ENCODE results near the gene DNM2.
A peak's percentile ranks its signal among the peaks of the same experiment; 100 is the strongest.
"Not testable (repeated sequence)": the region's sequence is repeated elsewhere in the genome, so short reads cannot be mapped to it uniquely, and the experiment has no call there.

Gene DNM2

DNA sequence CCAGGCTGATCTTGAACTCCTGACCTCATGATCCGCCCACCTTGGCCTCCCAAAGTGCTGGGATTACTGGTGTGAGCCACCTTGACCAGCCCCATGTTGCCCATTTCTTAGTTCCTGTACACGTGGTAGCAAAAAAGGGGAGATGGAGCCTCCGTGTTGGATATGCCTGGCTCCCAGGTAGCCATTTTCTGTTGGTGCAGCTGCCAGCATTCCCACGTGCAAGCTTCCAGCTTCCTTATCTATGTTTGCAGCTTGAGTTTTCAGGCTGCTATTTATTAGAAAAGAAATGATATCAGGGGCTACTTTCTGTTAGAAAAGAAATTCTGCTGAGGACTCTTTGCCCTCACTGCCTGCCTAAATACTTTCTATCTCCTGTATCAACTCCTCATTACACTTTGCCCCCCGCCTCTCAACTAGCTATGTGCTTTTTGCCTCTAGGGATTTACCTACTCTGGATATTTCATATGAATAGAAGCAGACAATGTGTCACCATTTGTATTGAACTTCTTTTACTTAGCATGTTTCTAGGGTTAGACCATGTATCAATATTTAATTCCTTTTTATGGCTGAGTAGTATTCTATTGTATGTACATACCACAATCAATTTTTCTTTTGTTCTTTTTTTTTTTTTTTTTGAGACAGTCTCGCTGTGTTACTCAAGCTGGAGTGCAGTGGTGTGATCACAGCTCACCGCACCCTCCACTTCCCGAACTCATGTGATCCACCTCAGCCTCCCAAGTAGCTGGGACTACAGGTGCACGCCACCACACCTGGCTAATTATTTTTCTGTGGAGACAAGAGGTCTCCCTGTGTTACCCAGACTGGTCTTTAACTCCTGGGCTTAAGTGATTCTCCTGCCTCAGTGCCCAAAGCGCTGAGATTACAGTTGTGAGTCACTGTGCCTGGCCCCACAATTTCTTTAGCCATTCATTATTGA lies 121.5 kb downstream of the DNM2 start:
- no peak for DNase-seq

DNA sequence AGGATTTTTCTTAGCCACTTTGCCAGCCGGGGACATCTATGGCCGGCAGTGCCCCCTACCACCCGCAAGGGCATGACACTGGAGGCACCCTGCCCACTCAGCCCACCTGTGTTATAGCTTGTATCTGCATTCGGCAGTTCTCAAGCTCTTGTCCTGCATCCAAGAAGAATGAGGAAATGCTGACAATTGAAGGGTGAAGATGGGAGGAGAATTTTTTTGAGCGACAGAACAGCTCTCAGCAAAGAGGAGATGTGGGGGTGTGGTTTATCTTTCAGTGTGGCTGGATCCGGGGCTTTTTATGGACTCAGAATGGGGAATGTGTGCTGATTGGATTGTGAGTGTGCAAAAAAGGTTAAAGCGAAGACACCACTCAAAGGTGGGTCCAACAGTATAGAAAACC lies 124.9 kb downstream of the DNM2 start:
- no peak for DNase-seq

DNA sequence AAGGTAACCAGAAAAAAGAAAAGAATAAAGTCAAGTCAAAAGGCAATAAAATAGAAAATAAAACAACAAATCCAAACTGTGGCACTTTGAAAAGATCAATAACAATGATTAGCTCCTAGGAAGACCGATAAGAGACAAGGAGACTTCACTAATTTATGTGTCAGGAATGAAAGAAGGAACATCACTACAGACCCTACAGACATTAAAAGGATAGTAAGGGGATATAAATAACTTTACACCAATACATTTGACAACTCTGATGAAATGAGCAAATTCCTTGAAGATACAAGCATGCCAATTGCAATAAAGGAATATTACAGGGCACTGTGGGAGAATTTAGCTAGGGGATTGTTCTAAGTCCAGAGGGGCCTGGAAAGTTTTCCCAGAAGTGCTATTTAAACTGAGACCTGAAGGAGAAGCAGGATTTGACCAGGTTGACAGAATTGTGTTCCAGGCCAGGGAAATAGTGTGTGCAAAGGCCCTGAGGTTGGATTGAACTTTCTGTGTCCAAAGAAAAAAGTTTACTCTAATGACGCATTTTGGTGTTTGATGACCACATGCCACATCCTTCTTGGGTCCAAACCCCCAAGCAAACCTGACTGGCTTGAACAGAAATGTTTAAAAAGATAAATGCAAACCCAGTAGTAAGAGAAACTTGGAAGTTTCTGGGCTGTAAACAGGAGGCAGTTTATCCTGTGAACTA lies 128.8 kb downstream of the DNM2 start:
- DNase-seq, result no peak

DNA sequence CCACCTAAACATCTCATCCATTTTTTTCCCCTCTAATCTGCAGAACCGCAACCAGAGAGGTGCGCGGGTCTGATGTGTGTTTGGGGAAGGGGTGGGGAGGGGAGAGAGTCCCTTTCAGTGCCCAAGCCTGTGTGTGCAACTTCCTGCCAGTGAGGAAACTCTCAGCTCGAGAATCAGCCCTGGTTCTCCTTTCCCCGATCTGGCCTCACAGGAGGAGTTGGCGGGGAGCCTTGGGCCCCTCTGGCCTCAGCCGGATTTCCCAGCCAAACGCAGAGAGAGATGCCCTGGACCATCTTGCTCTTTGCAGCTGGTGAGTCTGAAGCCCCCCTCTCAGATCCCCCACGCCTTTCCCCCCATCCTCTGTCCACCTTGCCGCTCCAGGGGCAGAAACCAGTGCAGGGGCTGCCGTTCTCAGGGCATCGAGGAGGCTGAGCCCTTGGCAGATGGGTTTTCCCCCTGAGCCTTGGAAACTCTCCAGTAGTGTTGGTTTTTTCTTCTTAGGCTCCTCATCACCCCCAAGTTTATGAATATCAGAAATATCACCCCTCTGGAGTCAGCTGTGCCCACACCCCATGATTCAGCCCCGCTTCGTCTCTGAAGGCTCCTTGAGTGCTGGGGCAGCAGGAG lies 130.5 kb downstream of the DNM2 start, which contains the start of gene C19orf38:
C19orf38 (plus strand) TSS at position 186 of the 627 bp plus-strand sequence; CDS start at position 280, 94 bp downstream.
- no peak for DNase-seq

DNA sequence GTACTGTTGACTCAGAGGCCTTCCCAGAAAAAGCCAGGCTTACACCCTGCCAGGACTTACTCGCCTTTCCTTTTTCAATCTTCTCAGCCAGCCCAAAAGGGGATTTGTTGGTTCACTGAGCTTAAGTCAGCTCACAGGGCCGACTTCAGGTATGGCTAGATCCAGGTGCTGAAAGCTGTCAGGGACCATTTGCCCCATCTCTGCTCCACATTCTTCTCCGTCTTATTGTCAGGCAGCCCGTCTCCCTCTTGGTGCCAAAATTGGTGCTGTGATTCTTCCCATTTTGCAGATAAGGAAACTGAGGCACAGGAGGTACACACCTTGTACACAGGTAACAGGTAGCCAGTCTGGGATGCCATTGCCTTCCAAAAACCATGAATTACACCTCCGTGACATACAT lies 132.8 kb downstream of the DNM2 start:
- no peak for DNase-seq

DNA sequence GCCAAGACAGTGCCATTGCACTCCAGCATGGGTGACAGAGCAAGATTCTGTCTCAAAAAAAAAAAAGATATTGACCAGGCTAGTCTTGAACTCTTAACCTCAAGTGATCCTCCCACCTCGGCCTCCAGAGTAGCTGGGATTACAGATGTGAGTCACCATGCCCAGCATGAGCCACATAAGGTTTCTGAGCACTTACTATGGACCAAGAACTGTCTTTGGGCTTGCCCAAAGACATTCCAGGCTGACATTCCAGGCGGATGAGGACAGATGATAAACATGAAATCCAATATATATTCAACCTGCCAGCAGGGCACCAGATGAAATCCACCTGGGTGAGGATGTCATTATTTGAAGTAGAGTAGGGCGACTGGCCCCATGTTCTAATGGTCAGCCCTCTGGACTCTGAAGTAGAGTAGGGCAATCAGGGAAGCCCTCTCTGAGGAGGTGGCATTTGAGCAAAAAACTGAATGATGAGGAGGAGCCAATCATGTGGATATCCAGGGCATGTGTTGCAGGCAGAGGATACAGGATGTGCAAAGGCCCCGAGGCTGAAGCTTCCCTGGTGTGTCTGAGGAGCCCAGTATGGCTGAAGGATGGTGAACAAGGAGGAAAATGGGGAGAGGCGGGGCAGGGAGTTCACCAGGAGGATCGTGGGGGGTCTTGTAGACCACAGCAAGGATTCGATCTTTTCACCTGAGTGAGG lies 134.4 kb downstream of the DNM2 start:
- DNase-seq, result no peak

DNA sequence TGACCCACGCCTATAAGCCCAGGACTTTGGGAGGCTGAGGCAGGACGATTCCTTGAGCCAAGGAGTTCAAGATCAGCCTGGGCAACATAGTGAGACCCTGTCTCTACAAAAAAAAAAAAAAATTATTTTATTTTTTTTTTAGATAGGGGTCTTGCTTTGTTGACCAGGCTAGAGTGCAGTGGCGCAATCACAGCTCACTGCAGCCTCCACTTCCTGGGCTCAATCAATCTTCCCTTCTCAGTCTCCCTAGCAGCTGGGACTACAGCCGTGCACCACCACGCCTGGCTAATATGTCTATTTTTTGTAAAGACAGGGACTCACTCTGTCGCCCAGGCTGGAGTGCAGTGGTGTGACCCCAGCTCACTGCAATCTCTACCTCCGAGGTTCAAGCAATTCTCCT lies 135.1 kb downstream of the DNM2 start:
- DNase-seq, result no peak

DNA sequence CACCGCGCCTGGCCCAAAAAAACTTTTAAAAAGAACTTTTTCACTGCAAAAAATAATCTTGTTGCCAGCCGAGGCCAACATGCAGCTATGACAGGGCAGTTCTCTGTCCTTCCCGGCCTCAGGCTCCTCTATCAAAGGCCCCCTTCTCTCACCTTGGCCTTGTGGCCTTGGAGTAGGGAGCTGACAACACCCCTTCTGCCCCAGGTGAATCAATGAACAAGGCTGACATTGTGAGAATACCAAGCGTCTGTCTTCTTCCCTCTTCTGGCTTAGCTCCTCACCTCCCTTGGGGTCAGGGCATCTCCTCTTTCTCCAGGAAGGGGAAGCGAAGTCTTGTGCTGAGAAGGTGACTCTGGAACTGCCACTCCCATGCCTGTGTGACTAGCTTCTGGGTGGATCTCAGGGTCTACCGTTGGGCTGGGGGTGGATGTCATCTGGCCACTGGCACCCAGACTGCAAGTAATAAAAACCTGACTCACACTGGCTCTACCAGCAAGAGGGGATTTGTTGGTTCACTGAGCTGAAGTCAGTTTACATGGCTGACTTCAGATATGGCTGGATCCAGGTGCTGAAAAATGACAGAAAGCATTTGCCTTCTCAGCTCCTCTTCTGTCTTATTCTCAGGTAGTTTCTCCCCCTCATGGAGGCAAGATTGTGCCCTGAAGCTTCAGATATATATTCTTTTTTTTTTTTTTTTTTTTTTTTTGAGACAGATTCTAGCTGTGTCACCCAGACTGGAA lies 136.6 kb downstream of the DNM2 start:
- no peak for DNase-seq

DNA sequence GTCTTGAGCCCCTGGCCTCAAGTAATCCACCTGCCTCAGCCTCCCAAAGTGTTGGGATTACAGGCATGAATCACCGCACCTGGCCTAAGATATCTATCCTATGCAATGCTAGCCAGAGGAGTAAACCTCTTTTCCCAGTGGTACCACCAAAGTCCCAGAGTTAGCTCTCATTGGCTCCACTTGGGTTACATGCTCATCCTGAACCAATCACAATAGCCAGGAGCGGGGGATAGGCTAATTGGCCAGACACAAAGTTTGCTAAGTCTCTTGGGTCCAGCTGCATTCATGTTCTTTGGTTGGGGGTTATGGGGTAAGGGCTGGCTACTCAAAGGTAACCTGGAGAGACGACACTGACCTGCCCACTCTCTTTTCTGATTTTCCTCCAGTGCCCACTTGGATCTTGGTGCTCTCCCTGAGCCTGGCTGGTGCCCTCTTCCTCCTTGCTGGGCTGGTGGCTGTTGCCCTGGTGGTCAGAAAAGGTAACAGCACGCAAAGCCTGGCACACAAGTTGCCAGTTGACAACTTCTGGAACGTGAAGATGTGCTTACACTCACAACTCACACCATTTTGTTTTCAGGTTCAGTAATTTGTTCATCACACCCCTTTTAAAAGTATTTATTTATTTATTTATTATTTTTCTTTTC lies 138.1 kb downstream of the DNM2 start:
- no peak for DNase-seq

DNA sequence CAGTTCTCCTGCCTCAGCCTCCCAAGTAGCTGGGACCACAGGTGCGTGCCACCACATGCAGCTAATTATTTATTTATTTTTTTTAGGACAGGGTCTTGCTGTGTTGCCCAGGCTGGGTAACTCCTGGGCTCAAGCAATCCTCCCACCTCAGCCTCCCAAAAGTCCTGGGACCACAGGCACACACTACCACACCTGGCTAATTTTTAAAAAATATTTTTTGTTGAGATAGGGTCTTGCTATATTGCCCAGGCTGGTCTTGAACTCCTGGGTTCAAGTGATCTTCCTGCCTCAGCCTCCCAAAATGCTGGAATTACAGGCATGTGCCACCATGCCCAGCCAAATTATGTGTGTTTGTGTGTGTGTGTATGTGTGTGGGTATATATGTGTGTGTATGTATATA lies 139.0 kb downstream of the DNM2 start:
- DNase-seq, result not testable (repeated sequence)

DNA sequence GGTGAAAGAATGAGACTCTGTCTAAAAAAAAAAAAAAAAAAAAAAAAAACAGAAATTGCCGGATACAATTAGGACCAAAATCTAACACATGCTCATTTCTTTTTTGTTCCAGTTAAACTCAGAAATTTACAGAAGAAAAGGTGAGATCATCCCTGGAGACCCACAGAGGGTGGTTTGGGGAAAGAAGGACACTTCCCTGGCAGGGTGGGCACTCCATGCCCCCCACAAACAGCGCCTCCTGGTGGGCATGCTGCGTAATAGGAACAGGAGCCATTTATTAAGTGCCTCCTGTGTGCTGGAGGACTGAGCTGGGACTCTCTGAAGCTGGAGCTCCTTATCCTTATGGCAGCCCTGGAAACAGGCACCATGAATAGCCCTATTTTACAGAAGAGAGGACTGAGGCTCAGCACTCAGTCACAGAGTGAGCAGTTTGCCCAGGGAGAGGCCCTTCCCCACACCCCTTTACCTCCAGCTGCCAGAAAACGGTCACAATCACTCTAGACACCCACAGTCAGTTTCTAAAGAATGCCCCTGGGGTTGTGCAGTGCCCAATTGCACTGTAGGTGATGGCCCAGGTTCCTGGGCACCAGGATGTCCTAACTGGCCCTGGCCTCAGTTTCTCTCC lies 140.4 kb downstream of the DNM2 start:
- DNase-seq, result no peak

DNA sequence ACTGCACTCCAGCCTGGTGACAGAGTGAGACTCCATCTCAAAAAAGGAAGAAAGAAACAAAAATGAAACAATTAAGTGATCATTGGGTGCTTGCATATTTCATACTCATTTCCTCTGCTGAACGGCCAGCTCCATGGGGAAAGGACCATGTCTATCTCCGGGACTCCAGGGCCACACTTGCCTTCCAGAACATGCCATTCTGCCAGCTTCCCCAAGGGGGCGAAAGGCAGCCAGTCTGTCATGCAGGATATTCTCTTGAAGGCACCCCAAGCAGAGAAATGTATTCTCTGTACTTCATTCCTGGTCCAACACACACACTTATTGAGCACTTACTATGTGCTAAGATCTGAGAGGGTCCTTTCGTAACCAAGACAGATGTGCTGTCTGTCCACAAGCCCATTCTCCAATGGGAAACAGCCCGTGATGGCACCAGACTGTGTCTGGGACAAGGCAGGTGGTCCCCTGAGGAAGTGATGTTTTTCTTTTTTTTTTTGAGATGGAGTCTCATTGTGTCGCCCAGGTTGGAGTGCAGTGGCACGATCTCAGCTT lies 143.3 kb downstream of the DNM2 start:
- no peak for DNase-seq

DNA sequence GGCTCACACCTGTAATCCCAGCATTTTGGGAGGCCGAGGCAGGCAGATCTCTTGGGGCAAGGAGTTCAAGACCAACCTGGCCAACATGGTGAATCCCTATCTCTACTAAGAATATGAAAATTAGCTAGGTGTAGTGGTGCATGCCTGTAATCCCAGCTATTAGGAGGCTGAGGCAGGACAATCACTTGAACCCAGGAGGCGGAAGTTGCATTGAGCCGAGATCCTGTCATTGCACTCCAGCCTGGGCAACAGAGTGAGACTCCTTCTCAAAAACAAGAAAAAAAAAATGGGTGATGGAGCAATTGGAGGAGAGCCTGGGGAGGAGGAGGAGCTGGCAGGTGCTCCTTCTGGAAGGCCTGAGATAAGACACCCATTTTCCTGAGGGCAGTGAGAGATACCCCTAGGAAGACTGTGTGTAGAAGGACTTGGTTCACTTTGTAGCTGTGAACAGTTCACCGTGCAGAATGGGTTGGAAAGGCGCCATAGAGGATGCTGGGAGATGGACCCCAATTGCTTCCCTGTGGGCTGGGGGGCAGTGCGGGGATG lies 144.8 kb downstream of the DNM2 start:
- DNase-seq, result no peak

DNA sequence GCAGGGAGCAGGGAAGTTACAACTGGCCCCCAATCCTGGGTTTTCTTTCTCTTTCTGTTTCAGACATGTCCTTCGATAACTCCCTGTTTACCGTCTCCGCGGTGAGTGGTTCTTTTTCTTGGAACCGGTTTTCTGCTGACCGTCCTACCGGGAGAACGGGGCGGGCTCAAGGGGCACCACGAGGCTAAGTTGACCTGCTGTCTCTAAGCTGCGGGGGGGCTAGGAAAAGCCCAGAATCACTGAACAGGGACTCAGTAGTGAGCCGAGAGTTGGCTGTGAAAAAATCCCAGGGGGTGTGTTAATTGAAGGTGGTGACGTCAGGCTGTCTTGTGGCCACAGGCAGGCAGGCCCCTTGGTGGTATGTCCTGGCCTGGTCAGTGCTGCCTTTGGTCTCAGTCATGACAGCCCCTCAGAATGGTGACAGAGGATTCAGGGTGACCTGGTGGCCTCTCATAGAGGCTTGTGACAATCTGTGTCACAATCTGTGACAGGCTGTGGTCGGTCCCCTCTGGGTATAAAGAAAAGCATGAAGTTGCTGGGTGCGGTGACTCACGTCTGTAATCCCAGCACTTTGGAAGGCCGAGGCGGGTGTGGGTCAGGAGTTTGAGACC lies 145.3 kb downstream of the DNM2 start:
- no peak for DNase-seq

DNA sequence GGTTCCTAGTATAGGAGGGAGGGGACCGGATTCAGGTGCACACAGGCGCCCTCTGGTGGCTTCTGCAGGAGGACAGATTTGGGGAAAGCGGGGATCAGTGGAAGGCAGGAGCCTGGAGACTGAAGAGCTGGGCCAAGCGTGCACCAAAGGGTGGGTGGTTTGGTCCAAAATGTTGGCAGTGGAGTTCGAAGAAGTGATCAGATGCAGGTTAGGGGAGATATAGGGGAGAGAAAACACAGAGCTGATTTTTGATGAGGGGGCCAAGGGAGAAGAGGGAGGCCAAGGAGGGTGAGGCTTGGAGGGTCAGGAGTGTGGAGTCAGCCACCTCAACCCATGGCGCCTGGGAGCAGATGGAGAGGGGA lies 146.6 kb downstream of the DNM2 start:
- DNase-seq, result peak; percentile 7

DNA sequence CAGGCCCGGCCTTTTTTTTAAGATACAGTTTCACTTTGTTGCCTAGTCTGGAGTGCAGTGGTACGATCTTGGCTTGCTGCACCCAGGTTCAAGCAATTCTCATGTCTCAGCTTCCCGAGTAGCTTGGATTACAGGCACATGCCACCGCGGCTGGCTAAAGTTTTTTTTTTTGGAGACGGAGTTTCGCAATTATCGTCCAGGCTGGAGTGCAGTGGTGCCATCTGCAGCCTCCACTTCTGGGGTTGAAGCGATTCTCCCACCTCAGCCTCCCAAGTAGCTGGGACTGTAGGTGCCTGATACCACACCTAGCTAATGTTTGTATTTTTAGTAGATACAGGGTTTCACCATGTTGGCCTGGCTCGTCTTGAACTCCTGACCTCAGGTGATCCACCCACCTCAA lies 148.6 kb downstream of the DNM2 start:
- no peak for DNase-seq

DNA sequence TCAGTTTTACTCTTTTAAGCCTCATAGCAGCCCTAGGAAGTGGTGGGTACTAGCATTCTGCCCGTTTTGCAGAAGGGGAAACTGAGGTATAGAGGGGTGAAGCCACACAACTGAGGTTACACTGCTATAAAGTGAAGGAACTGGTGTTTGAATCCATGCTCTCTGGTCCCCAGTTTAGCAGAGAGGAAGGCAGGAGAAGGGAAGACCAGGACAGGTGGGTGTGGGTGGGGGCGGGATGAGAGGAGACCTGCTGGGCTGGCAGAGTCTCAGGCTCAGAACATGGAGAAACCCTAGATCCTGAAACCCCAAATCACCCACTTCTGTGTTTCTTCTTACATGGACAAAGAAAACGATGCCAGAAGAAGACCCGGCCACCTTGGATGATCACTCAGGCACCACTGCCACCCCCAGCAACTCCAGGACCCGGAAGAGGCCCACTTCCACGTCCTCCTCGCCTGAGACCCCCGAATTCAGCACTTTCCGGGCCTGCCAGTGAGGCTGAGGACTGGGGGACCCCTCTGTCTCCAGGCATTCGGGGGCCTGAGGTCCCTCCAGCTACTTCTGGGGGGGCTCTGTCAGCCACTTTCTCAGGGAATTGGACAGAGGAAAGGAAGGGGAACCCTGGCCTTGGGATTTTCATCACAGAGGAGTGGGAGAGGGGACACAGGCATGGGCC lies 151.1 kb downstream of the DNM2 start:
- DNase-seq, result no peak

DNA sequence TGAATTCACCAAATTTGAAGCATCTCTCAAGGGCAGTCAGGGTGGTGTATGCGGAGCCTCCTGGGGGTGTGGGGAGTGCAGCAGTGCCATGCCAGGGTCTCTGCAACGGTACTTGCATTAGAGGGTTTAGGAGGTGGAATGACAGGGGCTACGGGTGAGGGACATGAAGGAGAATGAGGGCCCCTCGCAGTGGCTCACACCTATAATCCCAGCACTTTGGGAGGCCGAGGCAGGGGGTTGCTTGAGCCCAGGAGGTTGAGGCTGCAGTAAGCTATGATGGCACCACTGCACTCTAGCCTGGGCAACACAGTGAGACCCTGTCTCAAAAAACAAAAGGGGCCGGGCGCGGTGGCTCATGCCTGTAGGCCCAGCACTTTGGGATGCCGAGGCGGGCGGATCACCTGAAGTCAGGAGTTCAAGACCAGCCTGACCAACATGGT lies 152.0 kb downstream of the DNM2 start:
- not testable (repeated sequence) for DNase-seq

DNA sequence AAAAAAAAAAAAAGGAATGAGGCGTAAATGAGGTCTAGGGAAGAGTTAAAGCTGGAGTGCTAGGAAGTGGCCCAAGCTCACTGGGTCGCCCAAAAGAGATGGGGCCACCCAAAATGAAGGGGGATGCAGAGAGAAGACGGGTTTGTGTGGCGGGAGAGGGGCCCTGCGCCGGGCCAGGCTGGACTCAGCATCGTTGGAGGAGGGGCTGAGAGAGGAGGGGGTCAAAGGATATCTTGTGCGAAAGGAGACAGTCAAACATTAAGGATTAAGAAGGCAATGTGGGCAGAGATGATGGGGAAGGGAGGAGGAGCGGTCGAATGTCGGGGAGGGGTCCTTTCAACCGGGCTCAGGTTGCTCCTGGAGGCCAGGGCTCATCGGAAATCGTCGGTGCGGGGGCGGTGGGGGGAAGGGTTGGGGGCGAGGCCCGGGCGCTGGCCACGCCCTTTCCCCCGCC lies 152.6 kb downstream of the DNM2 start:
- DNase-seq, result no peak
